H1 (cell line): ENCODE results near the gene JAKMIP1. TPM values are rescaled to one million over a fixed set of nuclear protein-coding genes. Genes with fewer than 3 reads are reported as not detected.

Experiments
- CTCF ChIA-PET: fragments of 300-600 bp; sonication (Branson Sonifier 250); formaldehyde crosslinking; loops from one replicate; lab custom pipeline; 2021; ENCODE audit not compliant: partially characterized antibody; lab: Charles Lee
- POLR2A ChIA-PET: fragments of 300-600 bp; sonication (Branson Sonifier 250); formaldehyde crosslinking; loops from one replicate; lab custom pipeline; 2021; ENCODE audit warnings: inconsistent platforms; ENCODE audit not compliant: partially characterized antibody; lab: Charles Lee
- DNase-seq, 2 experiments: peaks; one replicate each; pipeline versions ENCODE4 v3.0.0 to v3.0.0-alpha.2; 2010 to 2022; ENCODE audit warnings: low spot score in 2 of 2, low read depth in 1 of 2, mixed read lengths in 1 of 2
- FAIRE-seq: peaks from 2 replicates; lab custom pipeline; 2011; peaks lifted over from hg19 to GRCh38; lab: Jason Lieb, UNC
- H2AFZ ChIP-seq: 2 replicates; pipeline ENCODE4 v1.8.1; 2012; ENCODE audit warnings: low read length, inconsistent platforms
- H2AK5ac ChIP-seq: 2 replicates; pipeline ENCODE4 v1.6.1; 2013; ENCODE audit warnings: low read depth, low read length
- H2BK120ac ChIP-seq: replicated peaks from 2 replicates; pipeline ENCODE3; 2013; ENCODE audit warnings: low read depth, low read length, inconsistent platforms
- H2BK12ac ChIP-seq: 2 replicates; pipeline ENCODE4 v1.6.1; 2013; ENCODE audit warnings: low read depth, low read length
- H2BK15ac ChIP-seq: 2 replicates; pipeline ENCODE4 v1.6.1; 2013; ENCODE audit warnings: low read length
- H2BK20ac ChIP-seq: 2 replicates; pipeline ENCODE4 v1.6.1; 2013; ENCODE audit warnings: low read length
- H2BK5ac ChIP-seq: 2 replicates; pipeline ENCODE4 v1.6.1; 2013; ENCODE audit warnings: low read depth, low read length
- H3K14ac ChIP-seq: 2 replicates; pipeline ENCODE4 v1.6.1; 2013; ENCODE audit warnings: inconsistent platforms; ENCODE audit not compliant: insufficient read length
- H3K18ac ChIP-seq: 2 replicates; pipeline ENCODE4 v1.6.1; 2013; ENCODE audit warnings: low read length; ENCODE audit errors: extremely low read depth
- H3K23ac ChIP-seq: 2 replicates; pipeline ENCODE4 v1.6.1; 2013; ENCODE audit warnings: inconsistent platforms; ENCODE audit not compliant: insufficient read length
- H3K23me2 ChIP-seq: 2 replicates; pipeline ENCODE4 v1.6.1; 2013; ENCODE audit warnings: low read depth, low read length
- H3K27ac ChIP-seq: 2 replicates; pipeline ENCODE4 v1.6.1; 2011; ENCODE audit warnings: low read depth, low read length, inconsistent platforms
- H3K27me3 ChIP-seq, 4 experiments: replicated peaks in 1 of 4; 1 replicate in 1 of 4; 2 replicates in 3 of 4; pipeline versions ENCODE4 v1.6.1 to v1.8.1; 2011 to 2013; ENCODE audit warnings: low read length in 3 of 4, mild to moderate bottlenecking in 3 of 4, inconsistent platforms in 2 of 4, mixed read lengths in 2 of 4, moderate library complexity in 1 of 4; ENCODE audit not compliant: control insufficient read depth in 3 of 4, insufficient read depth in 3 of 4; ENCODE audit errors: extremely low read depth in 1 of 4
- H3K36me3 ChIP-seq, 4 experiments: 2 replicates each; pipeline versions ENCODE4 v1.6.1 to v1.8.1; 2011 to 2013; ENCODE audit warnings: mild to moderate bottlenecking in 4 of 4, low read length in 3 of 4, moderate library complexity in 2 of 4, control low read depth in 1 of 4, inconsistent platforms in 1 of 4; ENCODE audit not compliant: insufficient read depth in 4 of 4, control insufficient read depth in 2 of 4
- H3K4ac ChIP-seq: replicated peaks from 2 replicates; pipeline ENCODE3; 2013; ENCODE audit warnings: low read length, low read depth, mixed read lengths, inconsistent platforms; ENCODE audit not compliant: insufficient read length
- H3K4me1 ChIP-seq, 4 experiments: replicated peaks in 1 of 4; 1 replicate in 1 of 4; 2 replicates in 3 of 4; pipeline versions ENCODE4 v1.6.1 to v1.8.1; 2011 to 2013; ENCODE audit warnings: low read length in 3 of 4, inconsistent platforms in 2 of 4, mixed read lengths in 1 of 4; ENCODE audit not compliant: insufficient read depth in 4 of 4, control insufficient read depth in 3 of 4
- H3K4me2 ChIP-seq, 2 experiments: 2 replicates each; pipeline versions ENCODE4 v1.6.1 to v1.8.1; 2011 to 2013; ENCODE audit warnings: low read depth in 2 of 2, low read length in 2 of 2, control low read depth in 1 of 2, inconsistent platforms in 1 of 2, mild to moderate bottlenecking in 1 of 2; ENCODE audit not compliant: insufficient read depth in 1 of 2
- H3K4me3 ChIP-seq, 4 experiments: fragments of 200-600, 300-600 bp in 1 of 4; sonication (generic), shearing (Covaris generic), sonication (Bioruptor Twin) in 1 of 4; 2 replicates each; pipeline versions ENCODE4 v1.5.1 to v1.8.1; 2011 to 2016; ENCODE audit warnings: low read length in 4 of 4, low read depth in 3 of 4, control low read depth in 2 of 4, inconsistent platforms in 2 of 4, mild to moderate bottlenecking in 2 of 4, mixed read lengths in 1 of 4, moderate library complexity in 1 of 4; ENCODE audit not compliant: insufficient read depth in 2 of 4; ENCODE audit errors: extremely low read depth in 1 of 4
- H3K56ac ChIP-seq: replicated peaks from 2 replicates; pipeline ENCODE3; 2013; ENCODE audit warnings: low read depth, mild to moderate bottlenecking, mixed read lengths, low read length, inconsistent platforms; ENCODE audit not compliant: insufficient read length
- H3K79me1 ChIP-seq: 2 replicates; pipeline ENCODE4 v1.6.1; 2013; ENCODE audit warnings: low read depth, low read length, control low read depth
- H3K79me2 ChIP-seq, 2 experiments: 2 replicates each; pipeline versions ENCODE4 v1.6.1 to v1.8.1; 2012 to 2013; ENCODE audit warnings: low read length in 2 of 2, mild to moderate bottlenecking in 2 of 2, inconsistent platforms in 1 of 2; ENCODE audit not compliant: insufficient read depth in 2 of 2, control insufficient read depth in 1 of 2
- H3K9ac ChIP-seq, 4 experiments: replicated peaks in 1 of 4; 1 replicate in 1 of 4; 2 replicates in 3 of 4; pipeline versions ENCODE4 v1.6.1 to v1.8.1; 2011 to 2013; ENCODE audit warnings: low read depth in 3 of 4, low read length in 3 of 4, control low read depth in 2 of 4, mild to moderate bottlenecking in 2 of 4, moderate library complexity in 2 of 4, inconsistent platforms in 1 of 4; ENCODE audit errors: extremely low read depth in 1 of 4
- H3K9me3 ChIP-seq, 2 experiments: 2 replicates each; pipeline versions ENCODE4 v1.6.1 to v1.8.1; 2012 to 2013; ENCODE audit warnings: mild to moderate bottlenecking in 2 of 2, moderate library complexity in 2 of 2, control low read depth in 1 of 2, inconsistent platforms in 1 of 2, low read depth in 1 of 2, low read length in 1 of 2, mixed read lengths in 1 of 2; ENCODE audit not compliant: insufficient read depth in 2 of 2
- H4K20me1 ChIP-seq, 2 experiments: replicated peaks in 1 of 2; 2 replicates each; pipeline versions ENCODE3 to v1.8.1; 2011 to 2013; ENCODE audit warnings: inconsistent platforms in 2 of 2, low read length in 2 of 2, mild to moderate bottlenecking in 1 of 2; ENCODE audit not compliant: insufficient read depth in 2 of 2, control insufficient read depth in 1 of 2
- H4K5ac ChIP-seq: 2 replicates; pipeline ENCODE4 v1.6.1; 2013; ENCODE audit warnings: low read length, low read depth, mixed read lengths, inconsistent platforms; ENCODE audit not compliant: insufficient read length
- H4K8ac ChIP-seq: 2 replicates; pipeline ENCODE4 v1.8.0; 2013; ENCODE audit warnings: mild to moderate bottlenecking, moderate library complexity, low read length, inconsistent platforms; ENCODE audit not compliant: insufficient read depth; ENCODE audit errors: extremely low read depth
- H4K91ac ChIP-seq: replicated peaks from 2 replicates; pipeline ENCODE3; 2013; ENCODE audit warnings: low read length, mixed read lengths, inconsistent platforms; ENCODE audit not compliant: insufficient read length
- MAFK ChIP-seq: IDR thresholded peaks from 2 replicates; pipeline ENCODE4 v1.6.1; 2012; ENCODE audit warnings: low read depth, mild to moderate bottlenecking, improper control_type of control experiment, low read length
- TAF1 ChIP-seq: IDR thresholded peaks from 2 replicates; pipeline ENCODE4 v1.6.1; 2011; ENCODE audit warnings: mild to moderate bottlenecking, low read depth, low read length
- TEAD4 ChIP-seq: IDR thresholded peaks from 2 replicates; pipeline ENCODE4 v1.6.1; 2012; ENCODE audit warnings: low read depth, low read length, inconsistent platforms, mixed read lengths
- WGBS, 2 experiments: shearing (Covaris generic) in 1 of 2; methylation state at CpG; one replicate each; pipeline versions ENCODE4 v1.1.6 to v1.1.7; 2013 to 2015; ENCODE audit warnings: low lambda C conversion rate in 2 of 2, mixed read lengths in 2 of 2, inconsistent platforms in 1 of 2, low coverage in 1 of 2, missing lambda C conversion rate in 1 of 2; ENCODE audit not compliant: insufficient replicate concordance in 2 of 2, insufficient coverage in 1 of 2, insufficient read length in 1 of 2; ENCODE audit errors: extremely low coverage in 1 of 2, missing lambda C conversion rate in 1 of 2; 5-methylcytosine and 5-hydroxymethylcytosine counted together
- polyA plus RNA-seq, 7 experiments: library from polyadenylated mRNA; depleted of rRNA in 3 of 7; stranded (reverse) in 5 of 7; unstranded in 2 of 7; fragments of >200 nt in 5 of 7; fragments of 200-250 nt in 2 of 7; gene quantifications; 1 replicate in 5 of 7; 2 replicates in 1 of 7; 4 replicates in 1 of 7; pipeline versions ENCODE4 v1.2.1 to v1.2.3, GENCODE V29; 2011 to 2013; ENCODE audit warnings: missing spikeins in 2 of 7, mixed read lengths in 2 of 7
- total RNA-seq: library from RNA; stranded (reverse); fragmentation: NEBNext Ultra II Directional; extraction: Animal tissue kit (Norgen Biotek cat#: 25700); gene quantifications from 2 replicates; pipeline ENCODE4 v1.2.1, GENCODE V29; 2021

JAKMIP1 gene
- total and polyA plus RNA-seq, 2 of the 8 experiments (the other 6 are each of a cell fraction or from before 2014, with no cell fraction given): 2.5 to 4.4 TPM

- H4K5ac ChIP-seq: no peak overlapping the region
- no peak overlapping the region for H4K8ac ChIP-seq
- H2BK120ac ChIP-seq: no peak overlapping the region
- H3K4me3 ChIP-seq: no peak overlapping the region
- WGBS, 2 experiments: 84% methylated on average over 7 of the region's 8 CpGs; no CpG with 5 or more reads in 1 of the 2 experiments
- FAIRE-seq: no peak
- H3K23me2 ChIP-seq: no peaks in the 10 kb centered on the region; the same call in 1 of the 2 replicates
- H3K79me1 ChIP-seq: no peaks in the 10 kb centered on the region
- ChIA-PET CTCF (interaction anchor here (0.7 to 5.9 kb wide), 14 partner anchors 9 to 320 kb away, joined by 3 to 62 read pairs (median 4); partner anchors contain the start of gene C4orf50), POLR2A (interaction anchor here (1.5 kb wide), 1 partner anchor 8 kb away, joined by 3 read pairs; no protein-coding TSS in a partner anchor)
- no peak overlapping the region for H2AFZ ChIP-seq
- H2BK12ac ChIP-seq: no peak overlapping the region
- H3K56ac ChIP-seq: no peak overlapping the region
- H3K18ac ChIP-seq: no peak overlapping the region
- H2BK15ac ChIP-seq: no peak overlapping the region
- H3K14ac ChIP-seq: no peak overlapping the region
- H3K27ac ChIP-seq: no peak overlapping the region
- no peak overlapping the region for H2AK5ac ChIP-seq
- peaks cover 0 to 3% of the 10 kb centered on the region in 2 experiments for H4K20me1 ChIP-seq
- H3K9me3 ChIP-seq: no peaks in the 10 kb centered on the region
- no peak overlapping the region for H3K4ac ChIP-seq
- H3K4me2 ChIP-seq: no peak overlapping the region
- H3K79me2 ChIP-seq: no peaks in the 10 kb centered on the region
- no peaks in the 10 kb centered on the region; a peak in 1 of 7 replicates for H3K4me1 ChIP-seq
- no peak overlapping the region for H2BK5ac ChIP-seq
- no peak overlapping the region for H4K91ac ChIP-seq
- TF ChIP-seq TEAD4 (no peak), TAF1 (no peak), MAFK (no peak)
- peaks cover 0 to 21% (median 17%) of the 10 kb centered on the region in 4 experiments; a peak in 6 of 7 replicates for H3K27me3 ChIP-seq
- H3K9ac ChIP-seq: no peak overlapping the region
- no peaks in the 10 kb centered on the region for H3K36me3 ChIP-seq
- no peak overlapping the region for H3K23ac ChIP-seq
- H2BK20ac ChIP-seq: no peak overlapping the region
- no peak for DNase-seq
Measured at GRCh38 chr4:6011686-6012085, 188.7 kb downstream of the JAKMIP1 start.
